ENCODE results near the gene SRY. TPM values are rescaled to one million over a fixed set of nuclear protein-coding genes. Genes with fewer than 3 reads are reported as not detected.
"Not testable (repeated sequence)": the region's sequence is repeated elsewhere in the genome, so short reads cannot be mapped to it uniquely, and the experiment has no call there.

Gene SRY
- 1 to 10 TPM in 3 of 4 donors, under 1 TPM in 1; 0.68 to 3.0 (median 1.9) TPM for polyA plus RNA-seq (ENCODE audit: insufficient read length in 4 of 4)

DNA sequence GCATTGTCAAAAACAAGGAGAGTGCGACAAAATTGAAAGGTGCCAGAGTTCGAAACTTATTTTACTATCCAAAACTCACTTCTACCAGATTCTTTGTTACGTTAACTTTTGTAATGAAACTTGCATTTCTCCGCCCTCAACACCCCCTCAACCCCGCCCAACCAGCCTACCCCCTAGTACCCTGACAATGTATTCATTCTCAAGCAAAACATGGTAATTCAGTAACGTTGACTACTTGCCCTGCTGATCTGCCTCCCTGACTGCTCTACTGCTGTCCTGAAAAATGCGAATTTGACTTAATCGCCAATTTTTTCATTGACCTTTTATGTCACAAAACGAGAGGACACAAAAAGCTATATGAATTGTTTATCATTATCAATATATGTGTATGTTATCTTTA lies at the start of gene SRY:
TSS of gene SRY (minus strand) at position 83 of the 400 bp plus-strand sequence. CDS start at position 4, 79 bp downstream.
- DNase-seq (ENCODE audit: low read depth in 4 of 4, low spot score in 3 of 4): no peak

DNA sequence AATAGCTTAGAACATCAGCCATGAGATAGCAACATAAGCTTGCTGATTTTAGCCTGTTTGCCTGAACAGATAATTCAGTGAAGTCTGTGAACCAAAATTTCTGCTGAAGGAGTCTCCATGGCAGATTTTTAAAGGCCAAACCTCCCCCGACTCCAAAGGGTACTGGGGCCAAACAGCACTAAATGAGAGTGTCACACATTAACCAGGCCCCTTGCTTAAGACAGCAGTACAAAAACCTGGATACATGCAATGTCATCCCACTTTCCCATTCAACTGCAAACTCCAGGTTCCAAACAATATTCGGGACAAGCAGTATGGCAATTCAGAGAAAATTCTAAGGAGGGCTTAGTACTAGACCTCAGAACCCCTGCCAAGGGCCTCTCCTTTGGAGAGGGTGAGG lies 49.6 kb upstream of the SRY start:
- DNase-seq (ENCODE audit: low read depth in 4 of 4, low spot score in 3 of 4): no peak

DNA sequence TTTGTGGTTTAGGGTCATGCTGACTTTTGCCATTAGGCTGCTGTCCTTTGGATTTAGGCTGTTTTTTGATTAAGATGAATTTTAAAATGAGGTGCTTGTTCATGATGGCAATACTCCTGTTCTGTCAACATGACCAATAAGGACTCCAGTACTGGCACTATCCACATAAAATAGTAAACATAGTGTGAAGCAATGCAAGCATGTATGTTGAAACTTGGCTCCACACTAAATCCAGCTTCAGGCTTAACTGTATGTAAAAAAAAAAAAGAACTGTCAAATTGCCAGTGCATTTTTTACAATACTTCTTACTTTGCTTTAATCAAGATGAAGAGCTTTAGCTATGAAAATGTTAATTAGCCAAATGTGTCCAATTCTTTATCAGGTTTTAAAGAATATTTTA lies 47.7 kb upstream of the SRY start:
- DNase-seq (ENCODE audit: low read depth in 4 of 4, low spot score in 3 of 4): no peak

DNA sequence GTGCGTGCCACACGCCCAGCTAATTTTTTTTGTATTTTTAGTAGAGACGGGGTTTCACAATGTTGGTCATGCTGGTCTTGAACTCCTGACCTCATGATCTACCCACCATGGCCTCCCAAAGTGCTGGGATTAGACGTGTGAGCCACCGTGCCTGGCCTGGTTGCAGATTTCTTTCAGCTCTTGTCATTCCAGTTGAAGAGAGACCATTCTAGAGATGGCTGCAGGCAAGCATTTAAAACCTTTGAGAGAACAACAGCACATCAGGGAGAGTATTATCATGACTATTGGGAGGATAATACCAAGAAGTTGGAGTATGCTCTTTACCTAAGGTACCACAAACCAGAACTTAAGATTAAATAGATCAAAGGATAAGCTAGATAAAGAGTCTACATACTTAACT lies 41.0 kb upstream of the SRY start:
- no peak for DNase-seq (ENCODE audit: low read depth in 4 of 4, low spot score in 3 of 4)

DNA sequence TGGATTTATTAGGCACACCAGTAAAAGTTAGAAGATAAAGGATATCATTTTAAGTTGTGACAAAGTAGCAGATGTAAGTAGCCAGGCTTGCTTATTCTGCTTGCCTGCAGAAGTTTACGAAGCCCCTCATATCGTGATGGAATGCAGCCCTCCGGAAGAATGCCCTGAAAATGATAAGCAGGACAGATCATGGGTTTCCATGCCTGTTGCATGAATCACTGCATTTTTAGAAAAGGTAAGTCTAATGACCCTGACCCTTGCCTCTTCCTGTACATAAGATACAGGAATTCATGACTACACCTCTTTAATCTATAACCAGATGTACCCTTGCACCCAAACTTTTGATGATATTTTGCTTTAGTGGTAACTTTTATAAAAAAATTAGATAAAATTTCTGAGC lies 37.0 kb upstream of the SRY start:
- DNase-seq (ENCODE audit: low read depth in 4 of 4, low spot score in 3 of 4): no peak

DNA sequence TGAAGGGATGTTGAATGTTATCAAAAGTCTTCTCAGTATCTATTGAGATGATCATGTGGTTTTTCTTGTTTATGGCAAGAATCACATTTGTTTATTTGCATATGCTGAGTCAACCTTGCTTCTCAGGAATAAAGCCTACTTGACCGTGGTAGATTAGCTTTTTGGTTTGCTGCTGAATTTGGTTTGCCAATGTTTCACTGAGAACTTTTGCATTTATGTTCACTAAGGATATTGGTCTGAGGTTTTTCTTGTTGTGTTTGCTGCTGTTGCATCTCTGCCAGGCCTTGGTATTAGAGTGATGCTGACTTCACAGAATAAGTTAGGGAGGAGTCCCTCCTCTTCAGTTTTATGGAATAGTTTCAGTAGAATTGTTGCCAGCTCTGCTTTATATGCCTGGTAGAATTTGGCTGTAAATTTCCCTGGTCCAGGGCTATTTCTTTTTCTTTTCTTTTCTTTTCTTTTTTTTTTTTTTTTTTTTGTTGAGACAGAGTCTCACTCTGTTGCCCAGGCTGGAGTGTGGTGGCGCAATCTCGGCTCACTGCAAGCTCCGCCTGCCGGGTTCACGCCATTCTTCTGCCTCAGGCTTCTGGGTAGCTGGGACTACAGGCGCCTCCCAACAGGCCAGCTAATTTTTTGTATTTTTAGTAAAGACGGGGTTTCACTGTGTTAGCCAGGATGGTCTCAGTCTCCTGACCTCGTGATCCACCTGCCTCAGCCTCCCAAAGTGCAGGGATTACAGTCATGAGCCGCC lies 29.8 kb upstream of the SRY start:
- not testable (repeated sequence) for DNase-seq (ENCODE audit: low read depth in 4 of 4, low spot score in 3 of 4)

DNA sequence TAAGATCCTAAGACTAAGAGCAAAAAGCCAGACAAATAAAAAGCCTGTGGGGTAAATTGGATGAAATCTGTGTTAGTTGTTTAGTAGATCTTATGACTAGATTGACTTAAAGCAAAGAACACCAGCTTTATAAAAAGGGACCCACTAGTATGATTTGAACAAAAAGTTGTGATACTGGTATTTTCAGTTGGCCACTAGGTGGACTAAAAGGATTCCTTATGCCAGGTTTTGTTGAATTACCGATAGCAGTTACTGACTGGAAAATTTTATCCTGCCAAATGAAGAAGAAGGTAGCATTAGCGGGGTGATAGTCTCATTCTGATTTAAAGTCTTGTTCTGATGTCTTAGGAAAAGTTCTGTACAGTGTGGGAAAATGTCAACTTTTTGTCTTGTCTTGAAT lies 12.8 kb upstream of the SRY start:
- DNase-seq (ENCODE audit: low read depth in 4 of 4, low spot score in 3 of 4): no peak

DNA sequence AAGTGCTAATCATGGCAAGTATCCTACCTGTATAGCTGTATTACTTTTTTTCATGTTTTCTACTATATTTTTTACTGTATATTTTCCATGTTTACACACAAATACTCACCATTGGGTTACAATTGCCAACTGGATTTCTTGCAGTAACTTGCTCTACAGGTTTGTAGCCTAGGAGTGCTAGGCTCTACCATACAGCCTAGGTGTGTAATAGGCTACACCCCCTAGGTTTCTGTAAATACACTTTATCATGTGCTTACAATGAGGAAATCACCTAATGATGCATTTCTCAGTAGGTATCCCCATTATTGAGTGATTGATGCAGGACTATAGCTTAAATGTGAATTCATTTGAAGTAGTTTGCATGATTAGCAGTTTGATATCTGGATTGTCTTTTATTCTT lies 10.5 kb upstream of the SRY start:
- no peak for DNase-seq (ENCODE audit: low read depth in 4 of 4, low spot score in 3 of 4)

DNA sequence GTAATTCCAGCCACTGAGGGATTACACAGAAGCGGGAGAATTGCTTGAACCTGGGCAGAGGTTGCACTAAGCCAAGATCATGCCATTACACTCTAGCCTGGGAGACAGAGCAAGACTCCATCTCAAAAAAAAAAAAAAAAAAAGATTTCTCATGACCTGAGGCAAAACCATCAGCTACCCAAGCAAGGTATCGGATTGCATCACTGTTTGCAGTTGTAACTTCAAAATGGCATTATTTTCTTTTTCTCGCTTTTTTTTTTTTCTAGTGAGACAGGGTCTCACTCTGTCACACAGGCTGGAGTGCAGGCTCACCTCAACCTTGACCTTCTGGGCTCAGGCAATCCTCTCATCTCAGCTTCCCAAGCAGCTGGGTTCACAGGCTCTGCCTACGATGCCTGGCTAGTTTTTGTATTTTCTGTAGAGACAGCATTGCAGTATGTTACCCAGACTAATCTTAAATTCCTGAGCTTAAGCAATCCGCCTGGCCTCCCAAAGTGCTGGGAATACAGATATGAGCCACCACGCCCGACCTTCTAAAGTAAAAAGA lies 9.6 kb upstream of the SRY start:
- DNase-seq (ENCODE audit: low read depth in 4 of 4, low spot score in 3 of 4): no peak

DNA sequence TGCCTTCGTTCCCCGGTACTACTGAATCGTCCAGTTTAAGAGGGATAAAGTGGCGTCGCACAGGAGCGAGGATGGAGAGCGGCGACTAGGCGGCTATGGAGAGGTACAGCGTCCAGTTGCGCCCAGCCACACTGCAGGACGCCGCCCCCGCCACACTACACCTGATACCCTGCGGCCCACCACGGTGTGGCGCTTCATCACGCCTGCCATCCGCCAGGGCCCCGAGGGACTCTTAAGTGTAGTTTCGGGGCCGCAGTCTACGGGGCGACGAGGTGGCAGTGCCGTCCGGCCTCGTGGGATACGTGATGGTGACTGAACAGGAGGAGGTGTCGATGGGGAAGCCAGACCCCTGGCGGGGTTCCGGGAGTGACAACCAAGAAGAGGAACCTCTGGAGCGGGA lies 2.3 kb upstream of the SRY start:
- DNase-seq (ENCODE audit: low read depth in 4 of 4, low spot score in 3 of 4): no peak

DNA sequence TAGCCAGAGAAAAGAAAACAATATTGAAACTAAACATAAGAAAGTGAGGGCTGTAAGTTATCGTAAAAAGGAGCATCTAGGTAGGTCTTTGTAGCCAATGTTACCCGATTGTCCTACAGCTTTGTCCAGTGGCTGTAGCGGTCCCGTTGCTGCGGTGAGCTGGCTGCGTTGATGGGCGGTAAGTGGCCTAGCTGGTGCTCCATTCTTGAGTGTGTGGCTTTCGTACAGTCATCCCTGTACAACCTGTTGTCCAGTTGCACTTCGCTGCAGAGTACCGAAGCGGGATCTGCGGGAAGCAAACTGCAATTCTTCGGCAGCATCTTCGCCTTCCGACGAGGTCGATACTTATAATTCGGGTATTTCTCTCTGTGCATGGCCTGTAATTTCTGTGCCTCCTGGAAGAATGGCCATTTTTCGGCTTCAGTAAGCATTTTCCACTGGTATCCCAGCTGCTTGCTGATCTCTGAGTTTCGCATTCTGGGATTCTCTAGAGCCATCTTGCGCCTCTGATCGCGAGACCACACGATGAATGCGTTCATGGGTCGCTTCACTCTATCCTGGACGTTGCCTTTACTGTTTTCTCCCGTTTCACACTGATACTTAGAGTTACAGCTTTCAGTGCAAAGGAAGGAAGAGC lies 488 bp downstream of the SRY start:
- no peak for DNase-seq (ENCODE audit: low read depth in 4 of 4, low spot score in 3 of 4)

Other genes starting within 250 kb of the SRY start
- 100 to 1,000 TPM; 514 to 703 (median 630) TPM for gene RPS4Y1, start 53.9 kb upstream of the SRY start, polyA plus RNA-seq (ENCODE audit: insufficient read length in 4 of 4)
- 10 to 100 TPM; 16.9 to 21.5 (median 18.7) TPM for gene ZFY, start 147.7 kb upstream of the SRY start, polyA plus RNA-seq (ENCODE audit: insufficient read length in 4 of 4)

Data from left renal pelvis (tissue), 4 donors.